GM18520 (cell line): ENCODE data around the gene WBP1L.
"Not testable (repeated sequence)": the region's sequence is repeated elsewhere in the genome, so short reads cannot be mapped to it uniquely, and the experiment has no call there.

Source experiments
- ATAC-seq: cut with Tn5 transposase; IDR thresholded peaks from one replicate; pipeline ENCODE4 v1.9.1; 2021; ENCODE audit not compliant: unreplicated experiment

Gene WBP1L

DNA sequence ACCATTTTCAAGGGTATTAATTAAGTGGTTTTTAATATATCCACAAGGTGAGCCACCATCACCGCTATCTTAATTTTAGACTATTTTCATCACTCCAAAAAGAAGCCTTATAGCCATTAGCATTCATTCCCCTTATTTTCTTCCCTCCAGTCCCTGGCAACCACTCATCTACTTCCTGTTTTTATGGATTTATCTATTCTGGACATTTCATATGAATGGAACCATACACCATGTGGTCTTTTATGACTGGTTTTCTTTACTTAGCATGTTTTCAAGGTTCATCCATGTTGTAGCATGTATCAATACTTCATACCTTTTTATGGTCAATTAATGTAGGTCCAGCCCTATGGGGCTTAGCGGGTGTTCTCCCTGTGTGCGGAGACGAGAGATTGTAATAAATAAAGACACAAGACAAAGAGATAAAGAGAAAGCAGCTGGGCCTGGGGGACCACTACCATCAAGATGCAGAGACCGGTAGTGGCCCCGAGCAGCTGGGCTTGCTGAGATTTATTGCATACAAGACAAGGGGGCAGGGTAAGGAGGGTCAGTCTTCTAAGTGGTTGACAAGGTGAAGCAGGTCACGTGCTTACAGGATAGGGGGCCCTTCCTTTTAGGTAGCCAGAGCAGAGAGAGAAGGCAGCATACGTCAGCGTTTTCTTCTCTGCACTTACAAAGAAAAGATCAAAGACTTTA, 14.6 kb downstream of the WBP1L start:
- ATAC-seq: no peak

- not testable (repeated sequence) for ATAC-seq
Measured at GRCh38 chr10:102758933-102759262, 15.2 kb downstream of the WBP1L start.

DNA sequence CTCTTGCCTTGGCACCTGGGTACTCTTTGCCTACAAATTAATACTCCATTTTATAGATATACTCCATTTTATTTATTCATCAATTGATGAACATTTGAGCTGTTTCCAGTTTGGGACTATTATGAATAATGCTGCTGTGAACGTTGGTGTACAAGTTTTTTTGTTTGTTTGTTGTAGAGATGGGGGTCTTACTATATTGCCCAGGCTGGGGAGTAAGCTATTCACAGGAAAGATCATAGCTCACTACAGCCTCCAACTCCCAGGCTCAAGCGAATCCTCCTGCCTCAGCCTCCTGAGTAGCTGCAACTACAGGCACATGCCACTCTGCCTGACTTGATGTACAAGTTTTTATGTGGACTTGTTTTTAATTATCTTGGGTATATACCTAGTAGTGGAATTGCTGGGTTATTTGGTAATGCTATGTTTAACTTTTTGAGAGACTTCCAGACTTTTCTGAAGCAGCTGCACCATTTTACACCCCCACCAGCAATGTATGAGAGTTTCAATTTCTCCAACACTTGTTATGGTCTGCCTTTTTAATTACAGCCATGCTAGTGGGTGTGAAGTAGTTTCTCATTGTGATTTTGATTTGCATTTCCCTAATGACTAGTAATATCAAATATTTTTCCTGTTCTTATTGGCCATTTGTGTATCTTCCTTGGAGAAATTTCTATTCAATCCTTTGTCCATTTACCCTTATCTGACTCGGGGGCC, 15.9 kb downstream of the WBP1L start:
- no peak for ATAC-seq

GRCh38 chr10:102761981-102762380, 18.2 kb downstream of the WBP1L start:
- ATAC-seq: no peak

- ATAC-seq: no peak
Measured at GRCh38 chr10:102762401-102763015, 18.8 kb downstream of the WBP1L start.

DNA sequence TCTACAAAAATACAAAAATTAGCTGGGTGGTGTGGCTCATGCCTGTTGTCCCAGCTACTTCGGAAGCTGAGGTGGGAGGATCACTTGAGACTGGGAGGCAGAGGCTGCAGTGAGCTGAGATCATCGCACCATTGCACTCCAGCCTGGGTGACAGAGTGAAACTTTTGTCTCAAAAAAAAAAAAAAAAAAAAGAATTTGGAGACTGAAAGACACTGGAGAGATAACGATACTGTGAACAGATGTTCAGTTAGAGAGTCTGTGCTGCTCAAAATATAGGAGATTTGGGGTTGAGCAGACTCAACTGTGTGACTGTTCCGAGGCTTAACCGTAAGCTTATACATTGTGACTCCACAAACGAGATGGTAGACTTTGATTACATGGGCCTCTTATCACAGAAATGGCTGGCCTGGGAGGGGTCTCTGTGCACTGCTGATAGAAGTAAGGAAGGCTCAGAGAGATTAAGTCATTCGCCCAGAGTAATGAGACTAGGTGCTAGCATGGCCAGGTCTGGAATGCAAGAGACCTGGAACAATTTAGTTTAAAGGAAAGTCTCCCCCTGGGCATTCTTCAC, 19.4 kb downstream of the WBP1L start:
- ATAC-seq: no peak

GRCh38 chr10:102764470-102765161, 20.9 kb downstream of the WBP1L start:
- no peak for ATAC-seq

- ATAC-seq: no peak
Measured at GRCh38 chr10:102765336-102765735, 21.6 kb downstream of the WBP1L start.

GRCh38 chr10:102767428-102768160, 23.8 kb downstream of the WBP1L start:
- no peak for ATAC-seq

- ATAC-seq: no peak
Measured at GRCh38 chr10:102769375-102770107, 25.8 kb downstream of the WBP1L start.

DNA sequence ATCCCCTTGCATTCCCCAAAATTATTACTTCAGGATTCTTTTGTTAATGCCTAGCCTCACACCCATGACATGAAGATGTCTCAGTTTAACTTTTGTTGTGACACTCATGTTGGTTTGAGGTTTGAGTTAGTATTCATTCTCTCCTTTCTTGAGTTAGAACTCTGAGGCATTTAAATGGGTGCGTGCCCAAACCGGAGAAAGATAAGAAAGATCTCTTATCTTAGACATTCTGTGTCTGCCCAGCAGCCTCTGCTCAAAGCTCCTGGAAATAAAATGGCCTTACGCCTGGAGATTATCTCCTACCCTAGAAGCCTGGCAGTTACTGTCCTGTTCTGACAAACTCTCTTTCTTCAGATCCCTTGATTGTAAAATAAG, 26.3 kb downstream of the WBP1L start:
- no peak for ATAC-seq

GRCh38 chr10:102770792-102771191, 27.0 kb downstream of the WBP1L start:
- no peak for ATAC-seq

DNA sequence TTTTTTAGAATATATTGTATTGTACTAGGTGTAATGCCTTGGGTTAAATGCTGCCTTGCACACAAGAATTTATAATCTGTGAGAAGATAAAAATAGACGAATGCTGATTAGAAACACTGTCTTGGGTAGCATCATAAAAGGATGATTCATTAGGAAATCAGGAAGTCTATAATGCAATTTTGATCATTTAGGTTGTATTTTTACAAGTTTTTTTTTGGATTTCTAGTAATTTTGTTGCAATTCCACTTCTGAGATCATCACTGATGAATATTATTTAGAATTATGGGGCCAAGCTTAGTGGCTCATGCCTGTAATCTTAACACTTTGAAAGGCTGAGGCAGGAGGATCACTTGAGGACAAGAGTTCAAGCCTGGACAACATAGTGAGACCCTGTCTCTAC, 29.6 kb downstream of the WBP1L start:
- ATAC-seq: no peak

GRCh38 chr10:102773986-102774385, 30.2 kb downstream of the WBP1L start:
- no peak for ATAC-seq

DNA sequence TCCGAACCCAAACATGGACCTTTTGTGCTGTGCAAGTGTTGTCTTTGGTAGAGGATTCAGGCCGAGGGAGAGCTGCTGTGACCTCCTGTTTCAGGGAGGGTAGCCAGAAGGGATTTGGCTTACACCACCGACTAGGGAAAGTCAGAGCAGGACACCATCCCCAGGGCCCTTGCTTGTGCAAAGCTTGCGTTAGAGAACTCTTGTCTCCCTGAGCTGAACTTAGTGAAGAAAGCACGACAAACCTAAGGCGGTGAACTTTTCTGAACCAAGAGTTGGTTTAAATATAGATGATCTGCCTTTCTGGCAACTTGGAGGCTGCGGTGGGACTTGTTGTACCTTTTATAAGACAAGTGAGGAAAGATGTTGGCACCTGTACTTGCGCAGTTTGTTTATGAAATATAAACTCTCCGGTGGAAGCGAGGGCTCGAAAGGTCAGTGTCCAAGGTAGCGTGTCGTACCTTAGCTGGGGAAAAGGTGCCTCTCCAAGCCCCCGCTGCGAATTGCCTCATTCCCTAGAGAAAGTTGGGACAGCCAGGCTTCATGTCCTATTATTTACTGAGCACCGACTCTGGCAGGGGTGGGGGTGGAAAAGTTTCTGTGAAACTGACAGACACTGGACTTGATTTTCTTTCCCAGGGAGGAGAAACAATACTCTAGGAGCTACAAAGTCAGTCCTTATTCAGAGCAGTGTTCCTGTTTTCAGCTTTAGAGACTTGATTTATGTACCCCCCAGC, 31.6 kb downstream of the WBP1L start:
- ATAC-seq: no peak

- ATAC-seq: no peak
Measured at GRCh38 chr10:102775935-102776669, 32.4 kb downstream of the WBP1L start.

- no peak for ATAC-seq
Measured at GRCh38 chr10:102776779-102777456, 33.2 kb downstream of the WBP1L start.
